Activated naive CD8-positive, alpha-beta T cell treated with anti-CD3 and anti-CD28 coated beads, Interleukin-2, amount 10 ng/mL, durations not matched to agents 7 days and 5 days (primary cell): ENCODE results near the gene PIMREG. TPM values are rescaled to one million over a fixed set of nuclear protein-coding genes. Genes with fewer than 3 reads are reported as not detected.

Experiments
- ATAC-seq: fragments of 150-1000 bp; cut with Tn5 transposase; one replicate; pipeline ENCODE4 v1.10.0; 2021; ENCODE audit warnings: low read depth, moderate library complexity
- POLR2A ChIA-PET: fragments of 350-600 bp; sonication (Branson Sonifier 250); formaldehyde crosslinking; loops from one replicate; lab custom pipeline; 2021; ENCODE audit warnings: antibody characterized with exemption; lab: Charles Lee
- DNase-seq: peaks from one replicate; pipeline ENCODE4 v3.0.0; 2021
- H3K27ac Mint-ChIP-seq: one replicate; pipeline ENCODE4 v1.8.0; 2022; ENCODE audit warnings: mild to moderate bottlenecking, mixed read lengths
- H3K27me3 Mint-ChIP-seq: one replicate; pipeline ENCODE4 v1.8.0; 2022; ENCODE audit warnings: mild to moderate bottlenecking, moderate library complexity, mixed read lengths
- H3K36me3 Mint-ChIP-seq: one replicate; pipeline ENCODE4 v1.8.0; 2021; ENCODE audit warnings: mild to moderate bottlenecking, mixed read lengths
- H3K4me1 Mint-ChIP-seq: one replicate; pipeline ENCODE4 v1.8.0; 2021; ENCODE audit warnings: mixed read lengths
- H3K4me3 Mint-ChIP-seq: one replicate; pipeline ENCODE4 v1.8.0; 2022; ENCODE audit warnings: mild to moderate bottlenecking, moderate library complexity, mixed read lengths
- H3K9me3 Mint-ChIP-seq: one replicate; pipeline ENCODE4 v1.8.0; 2021; ENCODE audit warnings: mixed read lengths
- total RNA-seq, 2 experiments: library from RNA; stranded (reverse); gene quantifications; one replicate each; pipeline ENCODE4 v1.2.3, GENCODE V29; 2021

PIMREG gene, protein sequence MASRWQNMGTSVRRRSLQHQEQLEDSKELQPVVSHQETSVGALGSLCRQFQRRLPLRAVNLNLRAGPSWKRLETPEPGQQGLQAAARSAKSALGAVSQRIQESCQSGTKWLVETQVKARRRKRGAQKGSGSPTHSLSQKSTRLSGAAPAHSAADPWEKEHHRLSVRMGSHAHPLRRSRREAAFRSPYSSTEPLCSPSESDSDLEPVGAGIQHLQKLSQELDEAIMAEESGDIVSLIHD
- 10 to 100 TPM; 20.6 to 21.1 TPM for total RNA-seq

DNA sequence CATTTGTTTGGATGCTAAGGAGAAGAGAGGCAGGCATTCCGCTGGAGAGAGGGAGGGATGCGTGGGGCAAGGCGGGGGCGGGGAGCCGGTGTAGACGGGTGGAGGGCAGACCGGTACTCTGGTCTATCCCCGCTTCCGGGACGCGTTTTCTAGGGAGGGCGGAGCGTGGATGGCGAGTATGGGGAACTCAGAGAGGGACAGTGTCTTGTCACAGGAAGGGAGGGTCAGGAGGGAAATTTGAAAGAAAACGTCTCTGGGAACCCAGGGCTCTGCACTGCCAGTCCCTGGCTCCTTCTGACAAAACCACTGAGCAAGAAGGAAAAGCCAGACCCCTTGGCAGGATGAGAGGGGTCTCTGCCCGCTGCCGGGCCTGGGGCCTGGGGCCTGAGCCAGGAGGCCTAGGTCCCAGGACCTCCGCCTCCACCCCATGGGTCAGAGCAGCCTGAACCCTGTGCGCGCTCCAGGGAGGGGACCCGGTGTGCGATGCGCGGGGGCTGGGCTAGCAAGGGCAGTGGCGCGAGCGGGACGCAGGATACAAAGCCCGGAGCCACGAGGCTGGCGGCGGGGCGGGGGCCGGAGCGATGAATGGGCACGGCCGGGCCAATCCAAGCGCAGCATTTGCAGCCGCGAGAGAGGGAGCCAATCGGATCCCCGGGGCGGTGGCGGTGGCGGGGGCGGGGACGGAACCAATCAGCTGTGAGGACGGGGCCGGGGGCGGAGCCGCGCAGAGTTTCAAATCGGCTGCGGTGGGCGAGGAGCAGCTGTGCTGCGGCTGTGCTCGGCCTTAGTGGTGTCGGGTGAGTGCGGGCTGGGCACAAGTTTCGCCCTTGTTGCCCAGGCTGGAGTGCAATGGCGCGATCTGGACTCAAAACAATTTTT is at the start of gene PIMREG:
Gene PIMREG (plus strand): TSS at position 764 of the 879 bp plus-strand sequence. CDS start 656 bp downstream, outside the sequence.
- H3K4me3 Mint-ChIP-seq = peak within 1 kb of the TSS; percentile 98
- H3K4me1 Mint-ChIP-seq = peaks cover 13% of the 10 kb centered on the region
- ATAC-seq (peak; percentile 97), DNase-seq (peak; percentile 93)
- H3K36me3 Mint-ChIP-seq = peaks cover 6% of the 10 kb centered on the region
- H3K9me3 Mint-ChIP-seq = no peaks in the 10 kb centered on the region
- peaks cover 21% of the 10 kb centered on the region for H3K27me3 Mint-ChIP-seq
- POLR2A ChIA-PET = interaction anchor here (0.6 to 1.0 kb wide), 4 partner anchors 11 to 975 kb away, joined by 3 to 4 read pairs (median 3); partner anchors contain the start of genes C17orf100, DHX33, MED31 and NLRP1
- peak within 1 kb of the TSS; percentile 93 for H3K27ac Mint-ChIP-seq

DNA sequence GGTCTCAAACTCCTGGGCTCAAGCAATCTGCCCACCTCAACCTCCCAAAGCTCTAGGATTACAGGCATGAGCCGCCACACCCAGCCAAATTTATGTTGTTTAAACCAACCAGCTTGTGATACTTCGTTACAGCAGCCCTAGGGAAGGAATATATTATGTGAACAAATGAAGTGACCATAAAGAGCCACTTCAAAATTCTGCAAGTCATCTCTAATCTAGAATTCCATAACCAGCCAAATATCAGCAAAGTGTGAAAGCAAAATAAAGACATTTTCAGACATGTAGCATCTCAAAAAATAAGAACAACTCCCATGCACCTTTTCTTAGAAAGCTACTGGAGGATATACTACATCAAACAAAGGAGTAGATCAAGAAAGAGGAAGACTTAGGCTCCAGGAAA is 45.3 kb upstream of the PIMREG start:
- Mint-ChIP-seq H3K27me3 (peaks cover 12% of the 10 kb centered on the region), H3K27ac (no peak overlapping the region), H3K9me3 (no peaks in the 10 kb centered on the region)

DNA sequence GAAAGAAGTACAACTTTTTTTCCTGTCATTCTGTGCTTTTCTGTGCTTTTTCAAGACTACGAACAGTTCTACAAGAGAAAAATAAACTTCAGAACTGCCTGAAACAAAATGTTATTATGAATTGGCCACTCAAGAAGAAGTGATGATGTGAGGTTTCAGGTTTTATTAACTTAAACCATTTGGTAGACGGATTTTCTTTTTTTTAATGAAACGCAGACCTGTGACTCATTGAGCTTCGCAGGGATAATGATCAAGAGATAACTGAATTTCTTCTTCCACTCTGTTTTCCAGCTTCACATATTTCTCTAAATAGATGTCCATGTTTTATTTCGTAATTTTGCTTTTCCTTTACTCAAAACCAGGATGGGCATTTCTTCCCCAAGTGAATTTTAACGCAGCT is 42.0 kb upstream of the PIMREG start:
- POLR2A ChIA-PET = no interaction called here
- Mint-ChIP-seq H3K27ac (no peak overlapping the region), H3K36me3 (no peaks in the 10 kb centered on the region), H3K9me3 (no peaks in the 10 kb centered on the region), H3K4me3 (no peak overlapping the region), H3K27me3 (peaks cover 14% of the 10 kb centered on the region), H3K4me1 (no peaks in the 10 kb centered on the region)
- DNase-seq (no peak), ATAC-seq (no peak)

More for the DNA sequence above, 45.3 kb upstream of the PIMREG start:
- H3K36me3 Mint-ChIP-seq = no peaks in the 10 kb centered on the region
- H3K4me1 Mint-ChIP-seq = no peaks in the 10 kb centered on the region
- DNase-seq = no peak
- ATAC-seq = no peak
- H3K4me3 Mint-ChIP-seq = no peak overlapping the region
- POLR2A ChIA-PET = no interaction called here

DNA sequence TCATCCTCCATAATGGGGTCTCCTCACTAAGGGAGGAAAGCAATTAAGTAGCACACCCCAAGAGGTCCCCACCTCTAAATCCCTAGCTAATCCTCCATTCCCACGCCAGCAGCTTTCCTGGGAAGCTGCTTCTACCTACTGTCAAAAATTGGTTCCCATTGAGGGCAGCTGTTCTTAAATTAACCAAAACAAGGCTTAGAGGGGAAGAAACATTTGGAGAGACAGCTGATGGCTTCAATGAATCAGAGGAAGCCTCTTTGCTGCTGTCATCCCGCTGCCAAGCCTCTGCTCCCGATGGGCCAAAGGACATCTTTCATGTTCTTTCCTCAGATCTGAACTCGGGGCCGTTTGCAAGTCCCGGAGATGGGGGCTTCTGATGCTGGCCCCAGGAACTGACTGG is 36.0 kb upstream of the PIMREG start:
- H3K27ac Mint-ChIP-seq = no peak overlapping the region
- peaks cover 8% of the 10 kb centered on the region for H3K27me3 Mint-ChIP-seq
- no peaks in the 10 kb centered on the region for H3K4me1 Mint-ChIP-seq
- H3K9me3 Mint-ChIP-seq = no peaks in the 10 kb centered on the region
- POLR2A ChIA-PET = no interaction called here
- no peak overlapping the region for H3K4me3 Mint-ChIP-seq
- ATAC-seq = no peak
- no peak for DNase-seq
- H3K36me3 Mint-ChIP-seq = no peaks in the 10 kb centered on the region

DNA sequence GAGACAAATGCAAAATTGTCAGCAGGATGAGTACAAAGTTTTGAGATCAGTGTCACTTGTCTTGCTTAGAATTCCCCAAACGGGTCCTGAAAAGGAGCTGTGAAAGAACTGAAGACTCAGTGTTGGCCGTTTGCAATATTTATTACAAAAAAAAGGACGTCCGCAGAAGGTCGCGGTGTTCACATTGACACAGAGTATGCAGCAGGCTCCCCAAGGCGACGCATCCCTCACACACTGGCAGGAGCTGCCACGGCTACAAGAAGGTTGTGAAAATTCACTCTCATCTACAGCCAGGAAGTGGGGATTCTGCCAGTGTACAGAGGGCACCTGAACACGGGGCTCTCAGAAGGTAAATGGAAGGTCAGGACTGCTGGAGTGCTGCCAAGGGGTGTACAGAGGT is 35.5 kb upstream of the PIMREG start:
- Mint-ChIP-seq H3K9me3 (no peaks in the 10 kb centered on the region), H3K36me3 (no peaks in the 10 kb centered on the region), H3K27me3 (peaks cover 12% of the 10 kb centered on the region), H3K27ac (no peak overlapping the region), H3K4me3 (no peak overlapping the region), H3K4me1 (no peaks in the 10 kb centered on the region)
- ATAC-seq = no peak
- DNase-seq = no peak
- POLR2A ChIA-PET = no interaction called here

DNA sequence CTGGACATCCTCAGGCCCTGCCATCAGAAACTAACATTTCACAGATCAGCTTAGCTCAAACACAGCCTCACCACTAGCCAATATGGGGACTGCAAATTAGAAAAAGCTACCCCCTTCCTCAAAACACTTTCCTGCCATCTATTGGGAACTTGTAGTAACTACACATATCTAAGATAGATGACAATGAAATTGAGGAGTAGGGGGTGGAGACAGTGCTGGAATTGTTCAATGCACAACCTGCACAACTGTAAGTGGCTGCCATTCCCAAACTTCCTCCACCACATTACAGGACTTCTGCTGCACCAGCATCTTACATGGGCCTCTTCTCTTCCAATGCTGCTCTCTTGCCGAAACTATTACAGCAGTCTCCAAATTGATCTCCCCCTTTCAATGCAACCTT is 31.2 kb upstream of the PIMREG start:
- no peak overlapping the region for H3K27ac Mint-ChIP-seq
- DNase-seq (no peak), ATAC-seq (peak; percentile 26)
- no peaks in the 10 kb centered on the region for H3K4me1 Mint-ChIP-seq
- H3K36me3 Mint-ChIP-seq = no peaks in the 10 kb centered on the region
- no peak overlapping the region for H3K4me3 Mint-ChIP-seq
- POLR2A ChIA-PET = no interaction called here
- H3K27me3 Mint-ChIP-seq = peaks cover 18% of the 10 kb centered on the region
- H3K9me3 Mint-ChIP-seq = no peaks in the 10 kb centered on the region

DNA sequence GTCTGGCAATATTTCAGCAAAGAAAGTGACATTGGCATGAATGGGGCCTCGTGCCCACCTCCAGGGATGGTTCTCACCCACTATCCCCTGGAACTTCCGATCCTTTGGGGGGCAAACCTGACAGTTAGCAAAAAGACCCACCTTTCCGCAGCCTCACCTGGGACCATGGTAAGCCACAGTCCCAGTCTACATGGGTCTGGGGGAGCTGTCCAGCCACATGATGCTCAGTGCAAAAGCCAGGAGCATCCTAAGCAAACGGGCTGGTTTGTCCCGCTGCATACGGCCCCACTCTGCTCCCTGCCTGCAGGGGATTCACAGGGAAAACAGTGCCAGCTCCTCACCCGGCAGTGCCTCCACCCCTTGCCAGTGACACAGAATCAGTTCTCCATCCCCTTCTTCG is 28.6 kb upstream of the PIMREG start:
- ATAC-seq (no peak), DNase-seq (no peak)
- POLR2A ChIA-PET = no interaction called here
- Mint-ChIP-seq H3K36me3 (no peaks in the 10 kb centered on the region), H3K27me3 (peaks cover 28% of the 10 kb centered on the region), H3K9me3 (no peaks in the 10 kb centered on the region), H3K4me3 (no peak overlapping the region), H3K4me1 (no peaks in the 10 kb centered on the region), H3K27ac (no peak overlapping the region)

DNA sequence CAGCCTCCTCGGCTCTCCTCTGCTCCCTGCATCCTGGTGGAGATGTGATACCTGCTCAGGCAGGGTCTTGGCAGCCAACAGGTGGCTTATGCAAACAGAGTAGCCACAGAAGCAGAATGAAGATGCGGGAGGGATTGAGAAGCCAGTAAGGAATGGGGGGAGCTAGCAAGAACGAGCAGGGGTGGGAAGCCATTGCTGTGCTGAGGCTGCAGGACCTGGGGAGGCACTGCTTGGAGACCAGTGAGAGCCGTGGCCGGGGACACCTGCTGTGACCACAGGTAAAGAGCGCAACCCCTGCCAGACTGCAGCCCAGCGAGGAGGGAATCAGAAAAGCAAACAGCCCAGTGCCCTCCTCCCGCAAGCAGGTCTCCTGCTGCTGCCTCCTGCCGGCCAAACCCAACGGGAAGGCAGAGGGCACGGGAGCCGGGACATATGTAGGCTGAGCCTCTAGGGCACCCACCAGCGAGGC is 24.0 kb upstream of the PIMREG start:
- no peak for DNase-seq
- Mint-ChIP-seq H3K4me1 (peaks cover 2% of the 10 kb centered on the region), H3K4me3 (no peak overlapping the region), H3K9me3 (no peaks in the 10 kb centered on the region), H3K27ac (no peak overlapping the region), H3K27me3 (peaks cover 40% of the 10 kb centered on the region), H3K36me3 (no peaks in the 10 kb centered on the region)
- POLR2A ChIA-PET = no interaction called here
- ATAC-seq = peak; percentile 30

DNA sequence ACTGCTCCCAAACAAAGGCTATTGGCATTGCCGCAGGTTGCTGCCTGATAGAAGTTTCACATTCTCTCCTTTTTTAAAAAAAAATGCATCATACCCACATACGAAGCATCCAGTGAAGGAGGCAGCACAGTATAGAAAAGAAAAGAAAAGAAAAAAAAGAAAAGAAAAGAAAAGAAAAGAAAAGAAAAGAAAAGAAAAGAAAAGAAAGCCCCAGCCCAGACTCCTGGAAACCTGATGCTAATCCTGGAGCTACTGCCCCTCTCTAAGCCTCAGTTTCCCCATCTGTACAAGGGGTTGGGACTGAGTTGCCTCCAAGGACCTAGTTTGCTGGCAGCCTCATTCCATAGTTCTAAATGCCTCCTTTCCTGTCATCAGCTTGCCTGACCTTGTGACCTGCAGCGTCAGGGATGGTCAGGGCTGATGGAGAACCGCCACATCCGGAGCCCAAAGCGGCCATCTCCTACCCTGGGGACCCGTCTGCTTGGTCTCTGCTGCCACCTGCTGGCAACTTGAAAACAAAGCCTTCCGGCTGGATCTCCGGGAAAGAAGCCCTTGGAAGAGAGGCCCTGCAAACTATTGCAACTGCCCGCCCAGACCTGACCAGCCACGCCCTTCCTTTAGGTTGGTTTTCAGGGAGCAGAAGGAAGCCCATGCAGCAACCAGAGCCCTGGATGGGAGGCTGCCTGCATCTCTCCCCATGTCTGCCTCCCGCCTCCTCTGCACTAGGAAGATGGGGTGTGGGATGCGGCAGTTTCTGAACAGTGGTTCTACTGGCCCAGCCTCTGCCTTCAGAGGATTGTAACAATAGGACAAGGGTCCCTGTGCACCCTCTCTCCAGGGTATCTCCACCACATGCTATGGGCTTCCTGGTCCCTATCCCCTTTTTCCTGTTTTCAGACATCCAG is 22.3 kb upstream of the PIMREG start:
- peaks cover 4% of the 10 kb centered on the region for H3K4me1 Mint-ChIP-seq
- DNase-seq (peak; percentile 77), ATAC-seq (peak; percentile 73)
- no peaks in the 10 kb centered on the region for H3K36me3 Mint-ChIP-seq
- H3K27me3 Mint-ChIP-seq = peaks cover 49% of the 10 kb centered on the region
- H3K9me3 Mint-ChIP-seq = no peaks in the 10 kb centered on the region
- POLR2A ChIA-PET = interaction anchor here (0.8 kb wide), 1 partner anchor 25 kb away, joined by 3 read pairs; no protein-coding TSS in a partner anchor
- no peak overlapping the region for H3K27ac Mint-ChIP-seq
- no peak overlapping the region for H3K4me3 Mint-ChIP-seq

DNA sequence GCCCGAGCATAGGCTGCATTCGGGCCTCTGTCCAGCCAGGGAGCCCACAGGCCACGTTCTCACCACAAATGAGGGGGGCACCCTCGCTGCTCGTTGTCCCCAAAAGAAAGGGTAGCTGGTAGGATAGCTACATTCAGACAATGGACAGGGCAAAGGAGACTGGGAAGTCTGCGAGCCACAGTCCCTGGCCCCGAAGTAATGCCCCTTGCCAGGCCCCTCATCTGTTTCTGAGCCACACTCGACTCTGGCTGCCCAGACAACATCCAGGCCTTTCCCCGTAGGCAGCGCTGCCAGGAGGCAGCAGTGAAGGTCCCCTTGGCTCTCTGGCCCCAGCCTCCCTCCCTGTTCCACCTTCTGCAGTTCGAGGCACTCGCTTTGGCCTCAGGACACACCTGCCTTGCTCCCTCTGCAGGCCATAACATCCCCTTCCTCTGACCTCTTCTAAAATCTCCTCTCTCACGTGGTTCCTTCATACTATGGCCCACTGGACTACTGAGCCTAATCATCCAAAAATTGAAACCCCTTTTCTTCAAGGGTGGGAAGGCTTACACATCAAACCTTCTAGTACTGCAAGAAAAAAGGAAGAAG is 21.5 kb upstream of the PIMREG start:
- ATAC-seq = no peak
- H3K4me1 Mint-ChIP-seq = peaks cover 12% of the 10 kb centered on the region
- POLR2A ChIA-PET = interaction anchor here (0.8 kb wide), 1 partner anchor 24 kb away, joined by 3 read pairs; no protein-coding TSS in a partner anchor
- H3K27me3 Mint-ChIP-seq = peaks cover 43% of the 10 kb centered on the region
- no peak overlapping the region for H3K4me3 Mint-ChIP-seq
- H3K9me3 Mint-ChIP-seq = no peaks in the 10 kb centered on the region
- H3K36me3 Mint-ChIP-seq = no peaks in the 10 kb centered on the region
- no peak for DNase-seq
- no peak overlapping the region for H3K27ac Mint-ChIP-seq

DNA sequence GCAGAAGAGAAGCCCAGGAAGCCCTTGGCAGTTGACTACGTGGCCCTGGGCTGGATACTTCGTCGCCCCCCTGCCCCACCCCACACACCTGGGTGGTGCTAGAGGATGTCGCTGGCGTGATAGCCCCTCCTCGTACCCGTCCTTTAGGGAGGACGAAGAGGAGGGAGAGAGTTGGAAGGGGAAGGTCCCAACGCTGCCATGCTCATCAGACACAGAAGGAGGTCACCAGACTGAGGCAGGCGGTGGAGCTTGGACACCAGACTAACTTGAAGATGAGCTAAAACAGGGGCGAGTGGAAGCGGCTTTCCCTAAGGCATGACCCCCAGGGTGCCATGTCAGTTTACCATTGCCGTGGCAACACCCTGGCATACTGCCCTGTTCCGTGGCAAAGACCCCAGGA is 20.3 kb upstream of the PIMREG start:
- Mint-ChIP-seq H3K27me3 (peaks cover 43% of the 10 kb centered on the region), H3K36me3 (no peaks in the 10 kb centered on the region), H3K4me3 (no peak overlapping the region), H3K9me3 (no peaks in the 10 kb centered on the region), H3K27ac (no peak overlapping the region), H3K4me1 (peaks cover 12% of the 10 kb centered on the region)
- no peak for DNase-seq
- ATAC-seq = no peak
- POLR2A ChIA-PET = interaction anchor here (1.9 kb wide), 1 partner anchor 840 kb away, joined by 5 read pairs; the partner anchor contains the start of gene NLRP1

DNA sequence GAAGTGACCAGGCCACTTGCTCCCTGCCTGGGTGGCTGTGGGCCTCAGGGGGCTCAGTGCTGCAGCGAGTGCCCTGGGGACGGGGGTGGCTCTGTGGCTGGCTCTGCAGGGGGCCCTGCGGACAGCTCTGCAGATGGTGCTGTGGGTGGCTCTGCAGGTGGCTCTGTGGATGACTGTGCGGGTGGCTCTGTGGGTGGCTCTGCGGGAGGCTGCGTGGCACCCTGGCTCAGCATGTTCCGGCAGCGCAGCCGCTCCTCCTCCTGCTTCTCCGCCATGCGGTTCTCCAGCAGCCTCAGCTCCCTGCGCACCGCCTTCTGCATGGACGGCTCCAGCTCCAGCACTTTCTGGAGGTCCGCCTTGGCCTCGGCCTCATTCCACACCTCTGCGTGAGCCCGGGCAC is 18.8 kb upstream of the PIMREG start:
- peaks cover 1% of the 10 kb centered on the region for H3K36me3 Mint-ChIP-seq
- no peak for DNase-seq
- H3K4me1 Mint-ChIP-seq = peaks cover 12% of the 10 kb centered on the region
- peaks cover 41% of the 10 kb centered on the region for H3K27me3 Mint-ChIP-seq
- H3K27ac Mint-ChIP-seq = no peak overlapping the region
- no peak overlapping the region for H3K4me3 Mint-ChIP-seq
- peaks cover 4% of the 10 kb centered on the region for H3K9me3 Mint-ChIP-seq
- no peak for ATAC-seq
- POLR2A ChIA-PET = interaction anchor here (1.9 kb wide), 1 partner anchor 841 kb away, joined by 5 read pairs; the partner anchor contains the start of gene NLRP1
